NCI-H2029 (cell line): ENCODE results near the gene UBE2Z.
A peak's percentile ranks its signal among the peaks of the same experiment; 100 is the strongest.
"Not testable (repeated sequence)": the region's sequence is repeated elsewhere in the genome, so short reads cannot be mapped to it uniquely, and the experiment has no call there.

Experiments
- DNase-seq: peaks from one replicate; lab custom pipeline; 2025; lab: John Stamatoyannopoulos, UW

Gene UBE2Z

GRCh38 chr17:48908047-48908843, at the start of gene UBE2Z:
Gene UBE2Z (plus strand): TSS chr17:48908407. CDS start chr17:48908504, 97 bp downstream.
- peak; percentile 90 for DNase-seq

- no peak for DNase-seq
Observed at GRCh38 chr17:48860034-48860433, 48.2 kb upstream of the UBE2Z start.

GRCh38 chr17:48860456-48860855, 47.8 kb upstream of the UBE2Z start:
- no peak for DNase-seq

GRCh38 chr17:48868916-48869500, 39.2 kb upstream of the UBE2Z start:
- DNase-seq, result no peak

GRCh38 chr17:48869821-48870318, 38.3 kb upstream of the UBE2Z start:
- DNase-seq, result no peak

- DNase-seq, result no peak
Observed at GRCh38 chr17:48871035-48871550, 37.1 kb upstream of the UBE2Z start.

GRCh38 chr17:48871551-48872351, 36.5 kb upstream of the UBE2Z start:
- no peak for DNase-seq

GRCh38 chr17:48872409-48872808, 35.8 kb upstream of the UBE2Z start:
- DNase-seq, result not testable (repeated sequence)

GRCh38 chr17:48873209-48873608, 35.0 kb upstream of the UBE2Z start:
- DNase-seq, result no peak

GRCh38 chr17:48873696-48874443, 34.3 kb upstream of the UBE2Z start:
- DNase-seq, result no peak

- peak; percentile 45 for DNase-seq
Observed at GRCh38 chr17:48878920-48879898, 29.0 kb upstream of the UBE2Z start.

- no peak for DNase-seq
Observed at GRCh38 chr17:48882272-48882671, 25.9 kb upstream of the UBE2Z start.

- DNase-seq, result no peak
Observed at GRCh38 chr17:48883171-48883570, 25.0 kb upstream of the UBE2Z start.

- DNase-seq, result no peak
Observed at GRCh38 chr17:48890086-48890485, 18.1 kb upstream of the UBE2Z start.

- DNase-seq, result no peak
Observed at GRCh38 chr17:48892940-48893645, 15.1 kb upstream of the UBE2Z start.

GRCh38 chr17:48893646-48894508, 14.3 kb upstream of the UBE2Z start:
- no peak for DNase-seq

GRCh38 chr17:48894886-48895285, 13.3 kb upstream of the UBE2Z start:
- no peak for DNase-seq

- DNase-seq, result no peak
Observed at GRCh38 chr17:48901241-48901640, 7.0 kb upstream of the UBE2Z start.

GRCh38 chr17:48903401-48903800, 4.8 kb upstream of the UBE2Z start:
- no peak for DNase-seq
